Panc1 (cell line): ENCODE data around the gene SNRNP27.

Source experiments
- CTCF ChIP-seq: fragments of 450-650 bp; IDR thresholded peaks from 2 replicates; pipeline ENCODE4 v1.5.1; 2017; ENCODE audit warnings: mild to moderate bottlenecking
- POLR2AphosphoS5 ChIP-seq: IDR thresholded peaks from 2 replicates; pipeline ENCODE4 v1.6.1; 2012; ENCODE audit warnings: mild to moderate bottlenecking, low read depth, low read length, moderate library complexity
- SIN3A ChIP-seq: IDR thresholded peaks from 2 replicates; pipeline ENCODE4 v1.6.1; 2012; ENCODE audit warnings: low read depth, mild to moderate bottlenecking, low read length, moderate library complexity, borderline replicate concordance; ENCODE audit not compliant: insufficient read depth
- TCF7L2 ChIP-seq: IDR thresholded peaks from 2 replicates; pipeline ENCODE4 v1.6.1; 2011; ENCODE audit warnings: mild to moderate bottlenecking, low read depth, low read length, inconsistent platforms

DNA sequence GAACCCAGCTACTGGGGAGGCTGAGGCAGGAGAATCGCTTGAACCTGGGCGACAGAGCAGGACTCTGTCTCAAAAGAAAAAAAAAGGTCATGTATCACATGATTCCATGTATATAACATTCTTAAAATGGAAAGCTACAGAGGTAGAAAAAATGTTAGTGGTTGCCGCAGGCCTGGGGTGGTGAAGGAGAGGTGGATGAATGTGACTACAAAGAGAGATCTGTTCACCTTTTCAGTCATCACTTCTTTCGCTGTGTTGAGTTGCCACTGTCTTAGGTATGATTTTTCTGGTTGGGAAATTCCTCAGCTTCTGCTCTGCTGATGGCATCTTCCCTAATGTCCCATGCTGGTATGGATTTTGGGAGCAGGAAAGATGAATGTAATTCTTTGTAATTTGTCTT lies 5.3 kb upstream of the SNRNP27 start:
- TF ChIP-seq POLR2AphosphoS5 = no peak
- TF ChIP-seq SIN3A = no peak
- no peak for TF ChIP-seq CTCF
- no peak for TF ChIP-seq TCF7L2
